ENCODE data around the gene NT5DC4.

- TF ChIP-seq, protein P1, sequence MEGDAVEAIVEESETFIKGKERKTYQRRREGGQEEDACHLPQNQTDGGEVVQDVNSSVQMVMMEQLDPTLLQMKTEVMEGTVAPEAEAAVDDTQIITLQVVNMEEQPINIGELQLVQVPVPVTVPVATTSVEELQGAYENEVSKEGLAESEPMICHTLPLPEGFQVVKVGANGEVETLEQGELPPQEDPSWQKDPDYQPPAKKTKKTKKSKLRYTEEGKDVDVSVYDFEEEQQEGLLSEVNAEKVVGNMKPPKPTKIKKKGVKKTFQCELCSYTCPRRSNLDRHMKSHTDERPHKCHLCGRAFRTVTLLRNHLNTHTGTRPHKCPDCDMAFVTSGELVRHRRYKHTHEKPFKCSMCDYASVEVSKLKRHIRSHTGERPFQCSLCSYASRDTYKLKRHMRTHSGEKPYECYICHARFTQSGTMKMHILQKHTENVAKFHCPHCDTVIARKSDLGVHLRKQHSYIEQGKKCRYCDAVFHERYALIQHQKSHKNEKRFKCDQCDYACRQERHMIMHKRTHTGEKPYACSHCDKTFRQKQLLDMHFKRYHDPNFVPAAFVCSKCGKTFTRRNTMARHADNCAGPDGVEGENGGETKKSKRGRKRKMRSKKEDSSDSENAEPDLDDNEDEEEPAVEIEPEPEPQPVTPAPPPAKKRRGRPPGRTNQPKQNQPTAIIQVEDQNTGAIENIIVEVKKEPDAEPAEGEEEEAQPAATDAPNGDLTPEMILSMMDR (IDR thresholded peaks at IDR 0.05), result no peak
- TF ChIP-seq POLR2AphosphoS5 (IDR thresholded peaks at IDR 0.05; ENCODE audit: low read depth, low read length) (no peak), SIN3A (IDR thresholded peaks at IDR 0.05; ENCODE audit: borderline replicate concordance, insufficient read depth, low read depth, low read length) (no peak)
- TF ChIP-seq, protein P2, sequence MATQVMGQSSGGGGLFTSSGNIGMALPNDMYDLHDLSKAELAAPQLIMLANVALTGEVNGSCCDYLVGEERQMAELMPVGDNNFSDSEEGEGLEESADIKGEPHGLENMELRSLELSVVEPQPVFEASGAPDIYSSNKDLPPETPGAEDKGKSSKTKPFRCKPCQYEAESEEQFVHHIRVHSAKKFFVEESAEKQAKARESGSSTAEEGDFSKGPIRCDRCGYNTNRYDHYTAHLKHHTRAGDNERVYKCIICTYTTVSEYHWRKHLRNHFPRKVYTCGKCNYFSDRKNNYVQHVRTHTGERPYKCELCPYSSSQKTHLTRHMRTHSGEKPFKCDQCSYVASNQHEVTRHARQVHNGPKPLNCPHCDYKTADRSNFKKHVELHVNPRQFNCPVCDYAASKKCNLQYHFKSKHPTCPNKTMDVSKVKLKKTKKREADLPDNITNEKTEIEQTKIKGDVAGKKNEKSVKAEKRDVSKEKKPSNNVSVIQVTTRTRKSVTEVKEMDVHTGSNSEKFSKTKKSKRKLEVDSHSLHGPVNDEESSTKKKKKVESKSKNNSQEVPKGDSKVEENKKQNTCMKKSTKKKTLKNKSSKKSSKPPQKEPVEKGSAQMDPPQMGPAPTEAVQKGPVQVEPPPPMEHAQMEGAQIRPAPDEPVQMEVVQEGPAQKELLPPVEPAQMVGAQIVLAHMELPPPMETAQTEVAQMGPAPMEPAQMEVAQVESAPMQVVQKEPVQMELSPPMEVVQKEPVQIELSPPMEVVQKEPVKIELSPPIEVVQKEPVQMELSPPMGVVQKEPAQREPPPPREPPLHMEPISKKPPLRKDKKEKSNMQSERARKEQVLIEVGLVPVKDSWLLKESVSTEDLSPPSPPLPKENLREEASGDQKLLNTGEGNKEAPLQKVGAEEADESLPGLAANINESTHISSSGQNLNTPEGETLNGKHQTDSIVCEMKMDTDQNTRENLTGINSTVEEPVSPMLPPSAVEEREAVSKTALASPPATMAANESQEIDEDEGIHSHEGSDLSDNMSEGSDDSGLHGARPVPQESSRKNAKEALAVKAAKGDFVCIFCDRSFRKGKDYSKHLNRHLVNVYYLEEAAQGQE (IDR thresholded peaks at IDR 0.05; ENCODE audit: insufficient read depth in 1 of 2, low read depth in 2 of 2, low read length in 1 of 2), result no peak
These were observed 53.9 kb downstream of the NT5DC4 start for GRCh38 chr2:112774536-112775285.

Data from Panc1 (cell line).